HFF-Myc (cell line): Measurements from ENCODE around the gene OR2S2.
"Not testable (repeated sequence)": the region's sequence is repeated elsewhere in the genome, so short reads cannot be mapped to it uniquely, and the experiment has no call there.

Experiments used
- DNase-seq: peaks from one replicate; pipeline ENCODE4 v3.0.0-alpha.2; 2011; ENCODE audit warnings: low read depth; ENCODE audit errors: extremely low read depth
- H3K4me3 ChIP-seq: replicated peaks from 2 replicates; pipeline ENCODE4 v1.5.1; 2011; ENCODE audit warnings: low read depth, mild to moderate bottlenecking, control low read depth, low read length
- TF ChIP-seq, protein P1 (sequence below): IDR thresholded peaks from 2 replicates; pipeline ENCODE4 v1.5.1; 2012; ENCODE audit warnings: mild to moderate bottlenecking, low read depth, low read length, control low read depth; ENCODE audit errors: missing control alignments

Gene OR2S2

DNA sequence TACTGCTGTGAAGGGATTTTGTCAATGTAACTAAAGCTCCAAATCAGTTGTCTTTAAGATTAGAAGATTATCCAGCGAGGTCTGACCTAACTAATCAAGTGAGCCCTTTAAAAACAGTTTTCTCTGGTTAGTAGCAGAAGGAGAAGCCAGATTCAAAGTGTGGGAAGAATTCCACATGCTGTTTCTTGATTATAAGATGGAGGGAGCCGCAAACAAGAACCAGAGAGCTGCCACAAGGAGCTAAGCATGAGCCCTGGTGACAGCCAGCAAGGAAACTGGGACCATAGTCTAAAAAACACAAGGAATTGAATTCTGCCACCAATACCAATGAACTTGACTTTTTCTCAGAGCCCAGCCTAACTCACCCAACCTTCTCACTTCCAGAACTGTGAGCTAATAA is 37.0 kb upstream of the OR2S2 start:
- no peak overlapping the region for H3K4me3 ChIP-seq
- DNase-seq, result no peak
- TF ChIP-seq, protein P1, sequence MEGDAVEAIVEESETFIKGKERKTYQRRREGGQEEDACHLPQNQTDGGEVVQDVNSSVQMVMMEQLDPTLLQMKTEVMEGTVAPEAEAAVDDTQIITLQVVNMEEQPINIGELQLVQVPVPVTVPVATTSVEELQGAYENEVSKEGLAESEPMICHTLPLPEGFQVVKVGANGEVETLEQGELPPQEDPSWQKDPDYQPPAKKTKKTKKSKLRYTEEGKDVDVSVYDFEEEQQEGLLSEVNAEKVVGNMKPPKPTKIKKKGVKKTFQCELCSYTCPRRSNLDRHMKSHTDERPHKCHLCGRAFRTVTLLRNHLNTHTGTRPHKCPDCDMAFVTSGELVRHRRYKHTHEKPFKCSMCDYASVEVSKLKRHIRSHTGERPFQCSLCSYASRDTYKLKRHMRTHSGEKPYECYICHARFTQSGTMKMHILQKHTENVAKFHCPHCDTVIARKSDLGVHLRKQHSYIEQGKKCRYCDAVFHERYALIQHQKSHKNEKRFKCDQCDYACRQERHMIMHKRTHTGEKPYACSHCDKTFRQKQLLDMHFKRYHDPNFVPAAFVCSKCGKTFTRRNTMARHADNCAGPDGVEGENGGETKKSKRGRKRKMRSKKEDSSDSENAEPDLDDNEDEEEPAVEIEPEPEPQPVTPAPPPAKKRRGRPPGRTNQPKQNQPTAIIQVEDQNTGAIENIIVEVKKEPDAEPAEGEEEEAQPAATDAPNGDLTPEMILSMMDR, result no peak

DNA sequence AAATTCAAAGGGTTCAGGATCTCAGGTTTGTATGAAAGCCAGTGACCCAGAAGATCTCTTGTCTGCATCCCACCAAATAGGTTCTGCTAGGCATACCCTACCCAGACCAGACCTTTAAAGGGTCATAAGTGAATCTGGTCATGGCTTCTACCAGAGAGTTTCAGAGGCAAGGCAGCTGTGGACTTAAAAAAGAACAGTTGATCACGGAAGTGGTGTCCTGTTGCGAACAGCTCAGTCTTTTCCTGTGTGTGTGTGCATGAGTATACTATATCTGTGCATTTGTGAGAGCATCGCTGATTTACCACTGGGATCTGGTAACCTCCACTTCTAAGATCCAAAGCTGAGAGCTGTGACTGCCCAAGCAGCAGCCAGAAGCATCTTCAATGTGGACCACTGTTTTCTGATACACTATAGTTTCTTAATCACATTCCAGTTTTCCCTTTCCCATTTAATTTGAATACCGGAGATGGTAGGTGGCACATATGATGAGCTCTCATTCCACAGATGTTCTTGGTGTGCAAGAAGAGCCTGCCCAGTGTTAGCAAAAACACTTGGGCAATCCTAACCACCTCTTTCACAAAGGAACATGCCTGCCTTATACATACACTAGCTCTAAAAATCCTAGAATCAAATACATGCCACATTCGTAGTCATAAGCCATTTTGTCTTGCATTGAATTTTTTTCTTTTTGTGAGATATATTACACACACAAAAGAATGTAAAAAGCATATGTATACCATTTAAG is 36.2 kb upstream of the OR2S2 start:
- no peak for DNase-seq
- TF ChIP-seq, protein P1, result no peak
- no peak overlapping the region for H3K4me3 ChIP-seq

DNA sequence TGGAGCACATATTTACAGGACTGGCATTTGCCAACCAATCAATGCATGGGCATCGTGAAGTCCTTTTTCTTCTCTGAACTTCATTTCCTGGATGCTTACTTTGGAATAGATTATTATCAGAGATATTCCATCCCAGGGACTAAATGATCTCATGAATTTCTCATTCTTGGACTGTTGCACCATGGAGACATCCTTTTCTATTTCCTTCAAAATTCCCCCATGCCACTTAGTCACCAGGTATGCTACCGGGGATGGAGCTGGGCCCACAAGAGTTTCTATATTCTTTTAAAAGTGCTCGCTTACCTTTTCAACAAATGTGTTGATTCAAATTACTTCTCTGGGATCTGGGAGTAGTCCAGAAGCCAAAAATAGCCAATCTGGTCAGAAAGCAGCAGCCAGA is 35.2 kb upstream of the OR2S2 start:
- DNase-seq, H3K4me3 ChIP-seq: not testable (repeated sequence)

DNA sequence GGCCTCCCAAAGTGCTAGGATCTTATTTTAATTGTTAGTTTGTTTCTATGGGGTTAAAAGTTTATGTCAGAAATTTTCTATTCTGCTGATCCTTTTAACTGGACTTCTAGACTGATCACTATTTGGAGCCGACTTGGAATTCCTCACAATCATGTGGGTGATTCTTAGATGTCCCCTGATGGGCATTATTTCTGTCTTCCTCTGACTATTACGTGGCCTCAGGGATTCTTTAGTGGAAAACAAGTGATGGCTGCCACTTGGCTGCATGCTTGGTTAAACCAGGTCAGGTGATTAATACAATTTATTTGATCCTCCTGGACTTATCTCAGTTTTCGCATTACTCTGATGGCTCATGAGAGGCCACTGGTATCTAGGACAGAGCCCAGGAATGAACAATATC is 32.2 kb upstream of the OR2S2 start:
- TF ChIP-seq, protein P1, result no peak
- H3K4me3 ChIP-seq, result no peak overlapping the region
- no peak for DNase-seq

DNA sequence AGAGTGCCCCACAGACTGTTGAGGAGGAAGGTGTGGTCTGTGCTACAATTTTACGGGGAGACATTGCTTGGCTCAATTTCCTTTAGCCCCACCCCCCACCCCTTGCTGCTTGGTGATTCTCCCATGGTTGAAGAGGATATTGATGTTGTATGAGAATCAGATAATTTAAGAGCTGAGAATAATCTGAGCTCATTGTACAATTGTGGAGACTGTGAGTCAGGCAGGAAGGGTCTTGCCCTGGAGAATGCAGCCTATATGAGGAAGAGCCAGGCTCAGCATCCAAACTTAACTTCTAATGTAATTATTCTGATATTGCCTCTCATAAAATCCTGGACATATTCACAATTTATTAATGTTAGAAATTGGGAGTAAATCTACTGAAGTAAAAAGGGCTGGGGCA is 26.1 kb upstream of the OR2S2 start:
- TF ChIP-seq, protein P1, result no peak
- no peak for DNase-seq
- no peak overlapping the region for H3K4me3 ChIP-seq

DNA sequence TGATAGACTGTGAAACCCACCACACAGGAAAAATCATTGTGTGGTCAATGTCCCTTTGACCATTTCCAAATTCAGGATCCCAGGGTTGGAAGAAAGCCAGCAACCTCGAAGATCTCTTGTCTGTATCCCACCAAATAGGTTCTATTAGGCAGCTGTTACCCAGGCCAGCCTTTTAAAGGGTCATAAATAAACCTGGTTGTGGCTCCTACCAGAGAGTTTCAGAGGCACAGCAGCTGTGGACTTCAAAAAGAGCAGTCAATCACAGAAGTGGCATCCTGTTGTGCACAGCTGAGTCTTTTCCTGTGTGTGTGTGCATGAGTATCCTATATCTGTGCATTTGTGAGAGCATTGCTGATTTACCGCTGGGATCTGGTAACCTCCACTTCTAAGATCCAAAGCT is 23.7 kb upstream of the OR2S2 start:
- no peak for DNase-seq
- TF ChIP-seq, protein P1, result no peak
- H3K4me3 ChIP-seq, result no peak overlapping the region

DNA sequence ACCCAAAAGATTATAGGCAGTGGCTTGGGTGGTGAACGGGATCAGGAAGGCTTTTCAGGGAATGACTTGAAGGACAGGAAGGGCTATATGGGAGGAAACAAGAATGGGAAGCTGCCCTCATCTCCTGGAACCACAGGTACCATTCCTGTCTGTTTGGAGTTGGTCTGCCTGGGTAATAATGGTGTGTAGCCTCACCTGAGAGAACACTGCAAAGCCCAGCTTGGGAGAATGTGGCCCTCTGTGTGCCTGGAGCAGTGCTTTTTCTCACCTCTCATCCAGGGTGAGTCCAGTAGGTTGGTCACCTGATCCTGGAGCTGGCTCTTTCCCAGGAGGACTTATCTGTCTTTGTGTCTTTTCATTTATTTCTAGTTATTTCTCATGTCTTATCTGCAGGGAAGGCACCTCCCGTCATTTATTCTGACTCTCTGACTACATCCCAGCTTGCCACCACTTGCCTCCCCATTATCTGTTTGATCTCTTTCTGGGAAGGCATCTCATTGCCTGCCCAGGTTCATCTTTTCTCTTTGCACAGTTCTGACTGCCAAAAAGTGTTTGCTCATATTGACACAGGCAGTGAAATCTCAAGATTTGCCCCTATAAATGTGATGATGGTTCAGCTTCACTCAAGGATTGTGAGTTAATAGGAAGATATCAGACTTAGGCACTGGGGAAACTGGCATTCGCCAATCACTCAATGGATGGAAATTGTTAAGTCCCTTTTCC is 22.5 kb upstream of the OR2S2 start:
- TF ChIP-seq, protein P1, result no peak
- no peak for DNase-seq
- no peak overlapping the region for H3K4me3 ChIP-seq
